Loucy (cell line): ENCODE data around the gene CD82.

Experiments
- CTCF ChIP-seq: fragments of 200-600 bp; sonication (generic); conservative IDR thresholded peaks from 2 replicates; pipeline ENCODE4 v1.5.1; 2014; ENCODE audit warnings: mild to moderate bottlenecking, antibody characterized with exemption, low read length
- EZH2phosphoT487 ChIP-seq: fragments of 200-600 bp; IDR thresholded peaks from 2 replicates; pipeline ENCODE4 v1.6.1; 2018; ENCODE audit warnings: antibody characterized with exemption, mild to moderate bottlenecking, moderate library complexity, borderline replicate concordance

GRCh38 chr11:44576656-44577055, 11.2 kb downstream of the CD82 start:
- TF ChIP-seq EZH2phosphoT487: no peak
- no peak for TF ChIP-seq CTCF
